ENCODE data around the gene GABPA.

- no peak for TF ChIP-seq POLR2A (IDR thresholded peaks at IDR 0.05; ENCODE audit: low read length)
- no peak for TF ChIP-seq GATA1 (IDR thresholded peaks at IDR 0.05; ENCODE audit: low read depth, low read length)
Measured at GRCh38 chr21:25689226-25689625, 45.5 kb upstream of the GABPA start.
